ENCODE results near the gene CDKN1A. TPM values are rescaled to one million over a fixed set of nuclear protein-coding genes. Genes with fewer than 3 reads are reported as not detected.

CDKN1A gene
- total and polyA plus RNA-seq, 9 of the 15 experiments (the other 6 are each of a cell fraction or from before 2014, with no cell fraction given) = 0.25 to 8.1 (median 5.1) TPM

DNA sequence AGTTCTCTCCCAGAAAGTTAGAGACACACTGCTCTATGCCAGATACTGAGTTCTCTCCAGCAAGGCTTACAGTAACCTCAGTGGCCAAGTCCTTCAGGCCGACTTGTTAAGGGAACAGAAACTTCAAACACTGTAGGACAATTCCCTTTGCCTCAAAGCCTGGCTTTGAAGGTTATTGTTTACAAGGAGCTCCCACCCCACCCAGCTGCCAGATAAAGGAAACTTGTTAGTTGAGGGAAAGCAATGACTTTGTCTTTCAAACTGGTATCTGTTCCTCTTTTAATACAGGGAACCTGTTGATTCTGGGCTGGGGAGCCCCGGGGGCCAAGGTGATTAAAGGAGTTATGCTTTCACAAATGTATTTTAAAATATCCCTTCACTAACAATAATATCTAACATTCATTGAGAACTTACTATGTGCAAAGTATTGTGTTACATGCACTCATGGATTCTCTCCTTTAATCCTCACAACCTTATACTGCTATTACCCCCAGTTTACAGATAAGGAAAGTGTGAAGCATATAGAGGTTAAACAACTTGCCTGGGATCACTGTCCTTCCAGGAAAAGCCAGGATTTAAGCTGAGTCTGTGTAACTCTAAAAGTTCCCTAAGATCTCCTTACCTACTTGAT is 27.6 kb upstream of the CDKN1A start (continued):
- TF ChIP-seq, protein P1, sequence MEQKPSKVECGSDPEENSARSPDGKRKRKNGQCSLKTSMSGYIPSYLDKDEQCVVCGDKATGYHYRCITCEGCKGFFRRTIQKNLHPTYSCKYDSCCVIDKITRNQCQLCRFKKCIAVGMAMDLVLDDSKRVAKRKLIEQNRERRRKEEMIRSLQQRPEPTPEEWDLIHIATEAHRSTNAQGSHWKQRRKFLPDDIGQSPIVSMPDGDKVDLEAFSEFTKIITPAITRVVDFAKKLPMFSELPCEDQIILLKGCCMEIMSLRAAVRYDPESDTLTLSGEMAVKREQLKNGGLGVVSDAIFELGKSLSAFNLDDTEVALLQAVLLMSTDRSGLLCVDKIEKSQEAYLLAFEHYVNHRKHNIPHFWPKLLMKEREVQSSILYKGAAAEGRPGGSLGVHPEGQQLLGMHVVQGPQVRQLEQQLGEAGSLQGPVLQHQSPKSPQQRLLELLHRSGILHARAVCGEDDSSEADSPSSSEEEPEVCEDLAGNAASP (IDR thresholded peaks at IDR 0.05) = no peak
- TF ChIP-seq CBFA2T2 (conservative IDR thresholded peaks at IDR 0.05) (no peak), GABPB1 (CRISPR knock-in tag; IDR thresholded peaks at IDR 0.05) (no peak), ETV1 (tag; conservative IDR thresholded peaks at IDR 0.05; ENCODE audit: low read depth) (no peak), ZNF12 (CRISPR knock-in tag; IDR thresholded peaks at IDR 0.05) (no peak), ZNF121 (CRISPR knock-in tag; conservative IDR thresholded peaks at IDR 0.05) (no peak), FOXJ2 (tag; IDR thresholded peaks at IDR 0.05) (no peak), RBBP5 (IDR thresholded peaks at IDR 0.05; ENCODE audit: borderline replicate concordance, insufficient read depth, low read length, poor library complexity, severe bottlenecking) (no peak), ZNF140 (CRISPR knock-in tag; IDR thresholded peaks at IDR 0.05) (no peak), ZNF584 (CRISPR knock-in tag; IDR thresholded peaks at IDR 0.05; ENCODE audit: low read depth) (no peak), HDAC6 (IDR thresholded peaks at IDR 0.05; ENCODE audit: low read depth, low read length) (no peak), PCBP1 (IDR thresholded peaks at IDR 0.05; ENCODE audit: low read depth, low read length, poor library complexity, severe bottlenecking) (no peak), GTF2F1 (IDR thresholded peaks at IDR 0.05; ENCODE audit: low read depth, low read length) (no peak), RBM22 (IDR thresholded peaks at IDR 0.05; ENCODE audit: low read depth, low read length, poor library complexity, severe bottlenecking) (no peak), NFE2 (IDR thresholded peaks at IDR 0.05; ENCODE audit: low read depth) (no peak), CHCHD3 (CRISPR knock-in tag; IDR thresholded peaks at IDR 0.05) (no peak)
- TF ChIP-seq, protein P2, sequence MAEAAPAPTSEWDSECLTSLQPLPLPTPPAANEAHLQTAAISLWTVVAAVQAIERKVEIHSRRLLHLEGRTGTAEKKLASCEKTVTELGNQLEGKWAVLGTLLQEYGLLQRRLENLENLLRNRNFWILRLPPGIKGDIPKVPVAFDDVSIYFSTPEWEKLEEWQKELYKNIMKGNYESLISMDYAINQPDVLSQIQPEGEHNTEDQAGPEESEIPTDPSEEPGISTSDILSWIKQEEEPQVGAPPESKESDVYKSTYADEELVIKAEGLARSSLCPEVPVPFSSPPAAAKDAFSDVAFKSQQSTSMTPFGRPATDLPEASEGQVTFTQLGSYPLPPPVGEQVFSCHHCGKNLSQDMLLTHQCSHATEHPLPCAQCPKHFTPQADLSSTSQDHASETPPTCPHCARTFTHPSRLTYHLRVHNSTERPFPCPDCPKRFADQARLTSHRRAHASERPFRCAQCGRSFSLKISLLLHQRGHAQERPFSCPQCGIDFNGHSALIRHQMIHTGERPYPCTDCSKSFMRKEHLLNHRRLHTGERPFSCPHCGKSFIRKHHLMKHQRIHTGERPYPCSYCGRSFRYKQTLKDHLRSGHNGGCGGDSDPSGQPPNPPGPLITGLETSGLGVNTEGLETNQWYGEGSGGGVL (CRISPR knock-in tag; IDR thresholded peaks at IDR 0.05) = no peak
- TF ChIP-seq, protein P3, sequence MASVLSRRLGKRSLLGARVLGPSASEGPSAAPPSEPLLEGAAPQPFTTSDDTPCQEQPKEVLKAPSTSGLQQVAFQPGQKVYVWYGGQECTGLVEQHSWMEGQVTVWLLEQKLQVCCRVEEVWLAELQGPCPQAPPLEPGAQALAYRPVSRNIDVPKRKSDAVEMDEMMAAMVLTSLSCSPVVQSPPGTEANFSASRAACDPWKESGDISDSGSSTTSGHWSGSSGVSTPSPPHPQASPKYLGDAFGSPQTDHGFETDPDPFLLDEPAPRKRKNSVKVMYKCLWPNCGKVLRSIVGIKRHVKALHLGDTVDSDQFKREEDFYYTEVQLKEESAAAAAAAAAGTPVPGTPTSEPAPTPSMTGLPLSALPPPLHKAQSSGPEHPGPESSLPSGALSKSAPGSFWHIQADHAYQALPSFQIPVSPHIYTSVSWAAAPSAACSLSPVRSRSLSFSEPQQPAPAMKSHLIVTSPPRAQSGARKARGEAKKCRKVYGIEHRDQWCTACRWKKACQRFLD (CRISPR knock-in tag; IDR thresholded peaks at IDR 0.05) = 0 out of 2 replicates have a peak, but pooled peaks have one; percentile 13

All from K562 (cell line).